Measurements from ENCODE around the gene CDC6.
A peak's percentile ranks its signal among the peaks of the same experiment; 100 is the strongest.

CDC6 gene

GRCh38 chr17:40313668-40314583, 26.2 kb downstream of the CDC6 start (continued):
- TF ChIP-seq ZNF16 (tag by site-specific recombination; IDR thresholded peaks at IDR 0.05; ENCODE audit: low read depth) (no peak), ZNF202 (tag by site-specific recombination; IDR thresholded peaks at IDR 0.05; ENCODE audit: borderline replicate concordance) (no peak), ZNF704 (tag by site-specific recombination; IDR thresholded peaks at IDR 0.05) (no peak), ZNF76 (tag by site-specific recombination; IDR thresholded peaks at IDR 0.05; ENCODE audit: borderline replicate concordance, low read depth) (no peak), ZNF521 (tag by site-specific recombination; IDR thresholded peaks at IDR 0.05) (no peak), ZNF776 (tag by site-specific recombination; IDR thresholded peaks at IDR 0.05; ENCODE audit: borderline replicate concordance) (no peak), KLF1 (tag by site-specific recombination; IDR thresholded peaks at IDR 0.05) (peak; percentile 52), ZFHX2 (tag by site-specific recombination; conservative IDR thresholded peaks at IDR 0.05) (peak; percentile 84), ZNF174 (tag by site-specific recombination; IDR thresholded peaks at IDR 0.05) (no peak), ZNF146 (tag by site-specific recombination; IDR thresholded peaks at IDR 0.05) (no peak), ZNF473 (tag by site-specific recombination; IDR thresholded peaks at IDR 0.05) (no peak), PRDM6 (tag by site-specific recombination; IDR thresholded peaks at IDR 0.05) (no peak), KLF10 (tag by site-specific recombination; IDR thresholded peaks at IDR 0.05) (no peak), ZNF211 (tag by site-specific recombination; IDR thresholded peaks at IDR 0.05; ENCODE audit: low read depth) (no peak), ZNF544 (tag by site-specific recombination; IDR thresholded peaks at IDR 0.05) (no peak)
- TF ChIP-seq, protein P1, sequence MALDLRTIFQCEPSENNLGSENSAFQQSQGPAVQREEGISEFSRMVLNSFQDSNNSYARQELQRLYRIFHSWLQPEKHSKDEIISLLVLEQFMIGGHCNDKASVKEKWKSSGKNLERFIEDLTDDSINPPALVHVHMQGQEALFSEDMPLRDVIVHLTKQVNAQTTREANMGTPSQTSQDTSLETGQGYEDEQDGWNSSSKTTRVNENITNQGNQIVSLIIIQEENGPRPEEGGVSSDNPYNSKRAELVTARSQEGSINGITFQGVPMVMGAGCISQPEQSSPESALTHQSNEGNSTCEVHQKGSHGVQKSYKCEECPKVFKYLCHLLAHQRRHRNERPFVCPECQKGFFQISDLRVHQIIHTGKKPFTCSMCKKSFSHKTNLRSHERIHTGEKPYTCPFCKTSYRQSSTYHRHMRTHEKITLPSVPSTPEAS (tag by site-specific recombination; IDR thresholded peaks at IDR 0.05), result no peak
- TF ChIP-seq, protein P2, sequence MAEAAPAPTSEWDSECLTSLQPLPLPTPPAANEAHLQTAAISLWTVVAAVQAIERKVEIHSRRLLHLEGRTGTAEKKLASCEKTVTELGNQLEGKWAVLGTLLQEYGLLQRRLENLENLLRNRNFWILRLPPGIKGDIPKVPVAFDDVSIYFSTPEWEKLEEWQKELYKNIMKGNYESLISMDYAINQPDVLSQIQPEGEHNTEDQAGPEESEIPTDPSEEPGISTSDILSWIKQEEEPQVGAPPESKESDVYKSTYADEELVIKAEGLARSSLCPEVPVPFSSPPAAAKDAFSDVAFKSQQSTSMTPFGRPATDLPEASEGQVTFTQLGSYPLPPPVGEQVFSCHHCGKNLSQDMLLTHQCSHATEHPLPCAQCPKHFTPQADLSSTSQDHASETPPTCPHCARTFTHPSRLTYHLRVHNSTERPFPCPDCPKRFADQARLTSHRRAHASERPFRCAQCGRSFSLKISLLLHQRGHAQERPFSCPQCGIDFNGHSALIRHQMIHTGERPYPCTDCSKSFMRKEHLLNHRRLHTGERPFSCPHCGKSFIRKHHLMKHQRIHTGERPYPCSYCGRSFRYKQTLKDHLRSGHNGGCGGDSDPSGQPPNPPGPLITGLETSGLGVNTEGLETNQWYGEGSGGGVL (tag by site-specific recombination; IDR thresholded peaks at IDR 0.05), result peak; percentile 61
- TF ChIP-seq, protein P3, sequence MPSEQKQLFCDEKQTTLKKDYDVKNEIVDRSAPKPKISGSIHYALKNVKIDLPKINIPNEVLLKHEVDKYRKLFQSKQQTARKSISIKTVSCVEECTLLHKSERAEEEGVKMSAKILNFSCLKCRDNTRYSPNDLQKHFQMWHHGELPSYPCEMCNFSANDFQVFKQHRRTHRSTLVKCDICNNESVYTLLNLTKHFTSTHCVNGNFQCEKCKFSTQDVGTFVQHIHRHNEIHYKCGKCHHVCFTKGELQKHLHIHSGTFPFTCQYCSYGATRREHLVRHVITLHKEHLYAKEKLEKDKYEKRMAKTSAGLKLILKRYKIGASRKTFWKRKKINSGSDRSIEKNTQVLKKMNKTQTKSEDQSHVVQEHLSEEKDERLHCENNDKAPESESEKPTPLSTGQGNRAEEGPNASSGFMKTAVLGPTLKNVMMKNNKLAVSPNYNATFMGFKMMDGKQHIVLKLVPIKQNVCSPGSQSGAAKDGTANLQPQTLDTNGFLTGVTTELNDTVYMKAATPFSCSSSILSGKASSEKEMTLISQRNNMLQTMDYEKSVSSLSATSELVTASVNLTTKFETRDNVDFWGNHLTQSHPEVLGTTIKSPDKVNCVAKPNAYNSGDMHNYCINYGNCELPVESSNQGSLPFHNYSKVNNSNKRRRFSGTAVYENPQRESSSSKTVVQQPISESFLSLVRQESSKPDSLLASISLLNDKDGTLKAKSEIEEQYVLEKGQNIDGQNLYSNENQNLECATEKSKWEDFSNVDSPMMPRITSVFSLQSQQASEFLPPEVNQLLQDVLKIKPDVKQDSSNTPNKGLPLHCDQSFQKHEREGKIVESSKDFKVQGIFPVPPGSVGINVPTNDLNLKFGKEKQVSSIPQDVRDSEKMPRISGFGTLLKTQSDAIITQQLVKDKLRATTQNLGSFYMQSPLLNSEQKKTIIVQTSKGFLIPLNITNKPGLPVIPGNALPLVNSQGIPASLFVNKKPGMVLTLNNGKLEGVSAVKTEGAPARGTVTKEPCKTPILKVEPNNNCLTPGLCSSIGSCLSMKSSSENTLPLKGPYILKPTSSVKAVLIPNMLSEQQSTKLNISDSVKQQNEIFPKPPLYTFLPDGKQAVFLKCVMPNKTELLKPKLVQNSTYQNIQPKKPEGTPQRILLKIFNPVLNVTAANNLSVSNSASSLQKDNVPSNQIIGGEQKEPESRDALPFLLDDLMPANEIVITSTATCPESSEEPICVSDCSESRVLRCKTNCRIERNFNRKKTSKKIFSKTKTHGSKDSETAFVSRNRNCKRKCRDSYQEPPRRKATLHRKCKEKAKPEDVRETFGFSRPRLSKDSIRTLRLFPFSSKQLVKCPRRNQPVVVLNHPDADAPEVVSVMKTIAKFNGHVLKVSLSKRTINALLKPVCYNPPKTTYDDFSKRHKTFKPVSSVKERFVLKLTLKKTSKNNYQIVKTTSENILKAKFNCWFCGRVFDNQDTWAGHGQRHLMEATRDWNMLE (tag by site-specific recombination; conservative IDR thresholded peaks at IDR 0.05; ENCODE audit: low read depth), result no peak

Measured in HEK293 (cell line).